ENCODE measurements around the gene STAG1. TPM values are rescaled to one million over a fixed set of nuclear protein-coding genes. Genes with fewer than 3 reads are reported as not detected.

STAG1 gene
- total RNA-seq, 1 donor from 2014 or later, result 24.1 TPM

- Histone ChIP-seq H3K36me3 (ENCODE audit: insufficient read depth, low read length) (no peaks in the 10 kb centered on the region), H3K9ac (ENCODE audit: low read length) (no peak overlapping the region), H2AFZ (ENCODE audit: low read depth, low read length) (no peak overlapping the region), H3K4me3 (ENCODE audit: insufficient read depth, low read depth, low read length) (no peak overlapping the region), H3K4me2 (ENCODE audit: low read length) (no peak overlapping the region), H3K27me3 (ENCODE audit: insufficient read depth, low read length) (no peaks in the 10 kb centered on the region), H3K79me2 (ENCODE audit: insufficient read depth, low read length) (peaks cover 89% of the 10 kb centered on the region), H4K20me1 (ENCODE audit: insufficient read depth, low read length) (peaks cover 30% of the 10 kb centered on the region), H3K4me1 (ENCODE audit: insufficient read depth, low read length) (no peaks in the 10 kb centered on the region), H3K9me3 (ENCODE audit: insufficient read depth, low read depth, low read length) (no peaks in the 10 kb centered on the region), H3K27ac (ENCODE audit: low read depth, low read length) (peak overlapping the region; percentile 8)
- Mint-ChIP-seq H3K4me1 (ENCODE audit: low read depth, unreplicated experiment) (peaks cover 9% of the 10 kb centered on the region), H3K27me3 (ENCODE audit: low read depth, unreplicated experiment) (no peaks in the 10 kb centered on the region), H3K36me3 (ENCODE audit: low read depth, unreplicated experiment) (peaks cover 1% of the 10 kb centered on the region), H3K4me3 (ENCODE audit: unreplicated experiment) (no peak overlapping the region), H3K9me3 (ENCODE audit: unreplicated experiment) (no peaks in the 10 kb centered on the region), H3K27ac (ENCODE audit: unreplicated experiment) (no peak overlapping the region)
- FAIRE-seq (no peak), DNase-seq (ENCODE audit: low read depth) (peak; percentile 69)
- TF ChIP-seq EZH2 (IDR thresholded peaks at IDR 0.05; ENCODE audit: insufficient read depth, low read length) (no peak), CTCF (IDR thresholded peaks at IDR 0.05; ENCODE audit: insufficient read depth, low read depth, low read length) (no peak)
Measured at GRCh38 chr3:136671921-136672320, 80.3 kb downstream of the STAG1 start.

DNA sequence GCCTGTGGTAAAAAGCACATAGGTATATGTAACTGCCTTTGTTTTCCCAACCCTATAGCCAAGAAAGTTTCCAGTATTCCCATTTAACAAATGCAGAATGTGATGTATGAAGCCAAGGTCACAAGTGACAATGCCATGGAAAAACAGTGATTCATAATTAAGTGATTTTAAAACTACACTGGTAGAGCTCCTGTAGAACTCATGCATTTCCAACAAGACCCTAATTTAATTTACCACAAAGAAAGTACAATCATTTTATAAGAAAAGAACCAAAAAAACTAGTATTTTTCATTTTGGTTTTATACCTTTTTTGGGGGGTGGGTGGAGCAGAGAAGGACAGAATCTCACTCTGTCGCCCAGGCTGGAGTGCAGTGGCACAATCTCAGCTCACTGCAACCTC, 82.0 kb downstream of the STAG1 start:
- no peak for FAIRE-seq
- peaks cover 1% of the 10 kb centered on the region for H3K36me3 Mint-ChIP-seq (ENCODE audit: low read depth, unreplicated experiment)
- no peak overlapping the region for H3K27ac ChIP-seq (ENCODE audit: low read depth, low read length)

More for the DNA sequence above, 82.0 kb downstream of the STAG1 start:
- H3K36me3 ChIP-seq (ENCODE audit: insufficient read depth, low read length), result no peaks in the 10 kb centered on the region
- no peak overlapping the region for H3K9ac ChIP-seq (ENCODE audit: low read length)
- DNase-seq (ENCODE audit: low read depth), result no peak
- Mint-ChIP-seq H3K27me3 (ENCODE audit: low read depth, unreplicated experiment) (no peaks in the 10 kb centered on the region), H3K4me1 (ENCODE audit: low read depth, unreplicated experiment) (peaks cover 7% of the 10 kb centered on the region), H3K9me3 (ENCODE audit: unreplicated experiment) (no peaks in the 10 kb centered on the region), H3K4me3 (ENCODE audit: unreplicated experiment) (no peak overlapping the region), H3K27ac (ENCODE audit: unreplicated experiment) (no peak overlapping the region)
- no peaks in the 10 kb centered on the region for H3K4me1 ChIP-seq (ENCODE audit: insufficient read depth, low read length)
- no peaks in the 10 kb centered on the region for H3K9me3 ChIP-seq (ENCODE audit: insufficient read depth, low read depth, low read length)
- no peak overlapping the region for H3K4me3 ChIP-seq (ENCODE audit: insufficient read depth, low read depth, low read length)
- TF ChIP-seq CTCF (IDR thresholded peaks at IDR 0.05; ENCODE audit: insufficient read depth, low read depth, low read length), result no peak
- no peak for TF ChIP-seq EZH2 (IDR thresholded peaks at IDR 0.05; ENCODE audit: insufficient read depth, low read length)
- H3K27me3 ChIP-seq (ENCODE audit: insufficient read depth, low read length), result no peaks in the 10 kb centered on the region
- no peak overlapping the region for H2AFZ ChIP-seq (ENCODE audit: low read depth, low read length)
- peaks cover 35% of the 10 kb centered on the region for H4K20me1 ChIP-seq (ENCODE audit: insufficient read depth, low read length)
- H3K4me2 ChIP-seq (ENCODE audit: low read length), result no peak overlapping the region
- peaks cover 84% of the 10 kb centered on the region for H3K79me2 ChIP-seq (ENCODE audit: insufficient read depth, low read length)

Measured in astrocyte (in vitro differentiated cells and primary cell).